Activated T-helper 1 cell treated with Interleukin-2 at 50 U/mL for 16 hours (primary cell): ENCODE results near the gene INTS13.
A peak's percentile ranks its signal among the peaks of the same experiment; 100 is the strongest.
"Not testable (repeated sequence)": the region's sequence is repeated elsewhere in the genome, so short reads cannot be mapped to it uniquely, and the experiment has no call there.

Source experiments
- DNase-seq: peaks from one replicate; pipeline ENCODE4 v3.0.0-alpha.2; 2020; ENCODE audit warnings: low read depth

Gene INTS13

GRCh38 chr12:26937863-26938700 lies at the start of gene INTS13, which contains the start of gene FGFR1OP2:
Gene INTS13, minus strand, starts transcription at chr12:26937981. Its CDS starts 1,178 bp downstream, at chr12:26936803.
Gene FGFR1OP2, plus strand, starts transcription at chr12:26938470. Its CDS starts 15,689 bp downstream, at chr12:26954159.
- DNase-seq = peak; percentile 88

- no peak for DNase-seq
Observed at GRCh38 chr12:26982866-26983265, 45.1 kb upstream of the INTS13 start.

GRCh38 chr12:26979733-26980132 lies 42.0 kb upstream of the INTS13 start:
- DNase-seq = no peak

DNA sequence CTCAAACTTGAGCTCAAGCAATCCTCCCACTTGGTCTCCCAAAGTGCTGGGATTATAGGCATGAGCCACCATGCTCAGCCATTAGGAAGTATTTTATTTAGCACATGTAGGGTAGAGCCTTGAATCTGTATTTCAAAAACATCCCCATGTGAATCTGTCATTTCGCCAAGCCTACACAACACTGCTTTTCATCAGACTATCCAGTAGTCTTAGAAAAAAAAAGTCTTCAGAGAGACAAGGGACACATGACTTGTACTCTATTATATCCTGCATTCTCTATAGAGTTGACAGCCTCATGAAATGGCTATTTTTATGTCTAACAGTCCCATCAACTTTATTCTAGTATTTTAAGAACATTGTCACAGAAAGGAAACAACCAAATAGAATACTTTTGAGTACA lies 41.0 kb upstream of the INTS13 start:
- DNase-seq = no peak

DNA sequence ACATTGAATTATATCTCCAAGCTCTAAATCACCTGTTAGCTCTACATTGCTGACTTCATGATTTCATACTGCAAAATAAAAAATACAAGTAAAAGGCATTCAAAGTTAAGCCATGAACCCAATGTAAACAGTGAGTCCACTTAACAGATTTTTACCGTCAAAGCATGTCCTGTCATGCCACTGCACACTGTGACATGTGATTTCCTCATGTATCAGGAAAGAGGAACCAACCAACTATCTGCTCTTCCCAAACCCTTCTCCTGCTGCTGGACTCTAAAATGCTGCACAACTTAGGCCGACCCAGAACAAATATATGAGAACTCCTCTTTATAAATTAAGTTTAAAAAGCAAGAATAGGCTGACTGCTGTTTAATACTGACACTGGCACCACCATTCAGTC lies 38.9 kb upstream of the INTS13 start:
- DNase-seq = no peak

GRCh38 chr12:26971963-26972362 lies 34.2 kb upstream of the INTS13 start:
- peak; percentile 13 for DNase-seq

- DNase-seq = no peak
Observed at GRCh38 chr12:26970136-26970535, 32.4 kb upstream of the INTS13 start.

DNA sequence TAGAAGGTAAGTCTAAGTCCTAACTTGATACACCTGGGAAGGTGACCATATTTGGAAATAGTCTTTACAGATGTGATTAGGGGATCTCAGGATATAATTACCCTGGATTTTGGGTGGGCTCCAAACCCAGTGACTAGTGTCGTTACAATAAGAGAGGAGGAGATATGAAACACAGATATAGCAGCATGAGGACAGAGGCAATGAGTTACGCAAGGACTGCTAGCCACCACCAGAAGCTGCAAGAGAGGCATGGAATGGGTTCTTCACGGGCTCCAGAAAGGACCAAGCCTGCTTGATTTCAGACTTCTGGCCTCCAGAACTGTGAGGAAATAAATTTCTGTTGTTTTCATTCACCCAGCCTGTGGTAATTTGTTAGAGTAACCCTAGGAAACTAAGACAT lies 29.1 kb upstream of the INTS13 start:
- DNase-seq = no peak

DNA sequence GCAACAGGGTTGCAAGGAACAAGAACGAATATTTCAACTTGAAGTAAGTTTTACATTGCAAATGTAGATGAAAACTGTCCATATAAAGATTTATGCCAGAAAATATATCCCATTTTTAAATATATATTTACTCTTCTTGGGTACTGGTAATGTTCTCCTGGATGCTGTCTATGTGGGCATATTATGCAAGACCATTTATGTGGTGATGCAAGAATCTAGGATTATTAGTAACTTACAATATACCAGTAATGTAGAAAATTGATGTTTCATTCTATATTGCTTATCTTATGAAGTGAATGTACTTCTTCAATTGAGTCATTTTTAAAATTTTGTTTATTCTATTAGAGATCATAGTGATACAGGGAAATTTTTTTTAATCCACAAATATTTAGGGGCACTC lies 25.6 kb upstream of the INTS13 start:
- no peak for DNase-seq

DNA sequence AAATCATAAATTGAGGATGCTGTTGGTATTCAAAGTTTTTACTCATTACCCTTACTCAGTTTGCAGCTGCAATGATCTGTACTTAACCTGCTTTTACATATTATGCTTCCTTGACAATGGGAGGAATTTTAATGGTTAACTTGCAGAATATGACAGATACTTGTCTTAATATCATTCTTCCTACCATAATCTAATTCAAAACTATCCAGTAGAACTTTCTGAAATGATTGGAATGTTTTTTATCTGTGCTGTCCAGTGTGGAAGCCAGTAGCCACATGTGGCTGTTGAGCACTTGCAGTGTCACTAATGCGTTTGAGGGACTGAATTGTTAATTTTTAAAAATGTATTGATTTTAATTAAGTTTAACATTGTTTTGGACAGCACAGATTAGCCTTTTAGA lies 24.0 kb upstream of the INTS13 start:
- DNase-seq = no peak

- not testable (repeated sequence) for DNase-seq
Observed at GRCh38 chr12:26961391-26961790, 23.6 kb upstream of the INTS13 start.

DNA sequence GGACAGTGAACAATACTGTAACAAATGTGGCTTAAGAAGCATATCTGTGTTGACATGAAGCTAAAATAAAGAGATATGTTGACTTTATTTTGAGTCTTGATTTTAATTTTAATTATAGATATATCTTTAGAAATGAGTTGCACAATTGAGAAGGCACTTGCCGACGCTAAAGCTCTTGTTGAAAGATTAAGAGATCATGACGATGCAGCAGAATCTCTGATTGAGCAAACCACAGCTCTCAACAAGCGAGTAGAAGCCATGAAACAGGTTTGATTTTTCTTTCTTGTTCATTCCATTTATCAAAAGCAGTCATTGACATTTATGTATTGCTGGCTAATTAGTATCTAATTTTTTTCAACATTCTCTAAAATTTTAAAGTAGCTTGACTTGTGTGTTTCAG lies 16.2 kb upstream of the INTS13 start:
- DNase-seq = no peak

DNA sequence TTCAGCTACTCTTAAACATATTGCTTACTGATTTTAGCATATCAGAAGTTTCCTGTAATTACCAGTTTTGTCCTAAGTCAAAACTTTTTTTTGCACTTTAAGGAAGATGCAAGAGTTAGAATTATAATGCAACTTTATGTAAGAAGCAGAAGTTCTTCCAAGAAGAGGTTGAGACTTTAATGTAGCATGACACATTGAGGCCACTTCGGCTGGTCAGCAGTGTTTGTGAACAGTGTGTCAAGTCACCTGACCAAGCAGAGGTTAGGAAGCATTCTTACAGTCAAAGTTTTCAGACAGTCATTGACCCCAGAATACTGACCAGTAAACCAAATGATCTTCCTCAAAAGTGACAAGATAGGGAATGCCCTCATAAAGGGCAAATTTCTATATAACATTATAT lies 15.7 kb upstream of the INTS13 start:
- no peak for DNase-seq

GRCh38 chr12:26948309-26948708 lies 10.5 kb upstream of the INTS13 start:
- no peak for DNase-seq

- DNase-seq = no peak
Observed at GRCh38 chr12:26941215-26941594, 3.4 kb upstream of the INTS13 start.

DNA sequence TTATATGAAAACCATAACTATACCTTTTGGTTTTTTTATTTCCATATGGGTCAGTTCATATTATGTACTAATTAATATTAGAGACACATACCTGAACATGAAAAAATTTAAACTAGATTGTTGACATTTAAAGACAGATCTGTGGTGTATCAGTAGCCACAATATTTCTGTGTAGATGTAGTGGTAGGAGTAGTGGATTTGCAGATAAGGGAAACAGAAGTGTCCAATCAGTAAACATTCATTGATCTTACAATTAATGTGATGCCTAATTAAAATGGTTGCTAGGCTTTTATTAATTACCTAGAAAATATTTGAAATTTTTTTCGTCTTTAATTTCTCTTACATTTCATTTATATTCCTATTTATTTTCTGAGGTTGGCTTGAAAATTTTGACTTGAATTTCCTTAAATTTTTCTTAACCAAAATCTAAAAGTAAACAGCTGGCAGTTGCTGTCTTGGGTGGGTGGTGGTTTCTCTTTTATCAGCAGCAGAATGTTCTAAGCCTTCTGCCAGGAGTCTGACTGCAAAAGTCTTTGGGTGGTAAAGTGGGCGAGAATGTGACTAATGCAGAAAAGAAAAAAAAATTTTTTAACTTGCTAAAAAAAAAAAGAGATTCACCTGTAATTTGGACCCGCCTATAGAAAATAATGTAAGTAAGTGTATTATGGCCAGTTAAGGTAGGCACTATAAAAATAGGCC lies 2.9 kb upstream of the INTS13 start:
- DNase-seq = no peak

GRCh38 chr12:26939953-26940352 lies 2.2 kb upstream of the INTS13 start:
- DNase-seq = no peak

DNA sequence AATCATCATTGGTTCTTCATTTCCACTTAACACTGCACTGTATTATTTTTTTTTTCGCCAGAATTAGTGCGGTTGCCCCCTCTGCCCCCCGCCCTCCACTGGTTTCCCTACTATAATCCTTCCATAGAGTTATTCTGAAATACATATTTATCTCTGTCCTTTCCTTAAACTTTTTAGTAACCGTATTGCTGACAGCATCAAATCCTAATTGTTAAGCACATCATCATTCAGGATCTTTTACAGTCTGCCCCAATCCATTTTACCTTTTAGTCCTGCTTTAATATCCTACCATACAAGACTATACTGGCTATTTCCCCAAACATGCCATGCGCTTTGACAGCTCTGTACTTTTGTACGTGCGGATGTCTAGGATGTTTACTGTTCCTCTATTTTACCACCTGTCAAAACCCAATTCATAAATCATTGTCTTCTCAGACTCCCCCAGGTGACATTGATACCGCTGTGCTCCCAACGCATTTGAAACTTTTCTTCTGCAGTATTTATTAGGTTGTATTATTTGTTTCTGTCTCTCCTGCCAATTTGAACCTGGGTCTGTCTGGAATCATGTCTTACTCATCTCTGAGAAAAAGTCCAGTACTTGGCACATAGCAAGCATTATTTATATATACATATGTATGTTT lies 1.5 kb upstream of the INTS13 start:
- DNase-seq = no peak

DNA sequence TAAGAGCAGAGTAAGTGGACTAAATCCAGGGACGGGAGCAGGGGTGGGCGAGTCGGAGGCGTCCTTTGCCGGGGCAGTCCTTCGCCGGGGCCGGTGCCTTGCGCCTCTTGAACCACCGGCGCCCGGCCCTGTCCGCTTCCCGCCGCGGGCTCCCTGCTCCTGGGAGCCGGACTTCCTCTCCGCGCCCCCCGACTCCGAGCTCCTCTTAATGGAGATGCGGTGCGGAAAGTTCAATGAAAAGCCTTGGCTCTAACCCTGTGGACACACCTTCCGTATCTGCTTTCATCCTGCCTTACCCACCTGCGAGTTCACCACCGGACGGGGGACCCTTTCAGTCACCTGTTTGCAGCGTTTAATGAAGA lies 901 bp upstream of the INTS13 start:
- DNase-seq = no peak

- DNase-seq = no peak
Observed at GRCh38 chr12:26937443-26937862, 328 bp downstream of the INTS13 start.

GRCh38 chr12:26936559-26937442 lies 980 bp downstream of the INTS13 start:
- no peak for DNase-seq
